ENCODE results near the gene PYHIN1.

The PYHIN1 gene

DNA sequence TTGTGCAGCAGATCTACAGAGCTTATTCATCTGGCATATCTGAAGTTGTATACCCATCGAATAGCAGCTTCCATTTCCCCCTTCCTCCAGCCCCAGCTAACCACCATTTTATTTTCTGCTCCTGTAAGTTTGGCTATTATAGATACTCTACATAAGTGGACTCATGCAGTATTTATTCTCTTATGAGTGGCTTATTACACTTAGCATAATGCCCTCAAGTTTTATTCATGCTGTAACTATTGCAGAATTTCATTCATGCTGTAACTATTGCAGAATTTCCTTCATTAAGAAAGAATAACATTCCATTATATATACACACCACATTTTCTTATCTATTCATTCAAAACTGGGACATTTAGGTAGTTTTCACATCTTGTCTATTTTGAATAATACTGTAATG, 47.9 kb downstream of the PYHIN1 start:
- no peak for TF ChIP-seq CTCF (IDR thresholded peaks at IDR 0.05; ENCODE audit: low read depth, low read length)
- Histone ChIP-seq H3K27ac (no peak overlapping the region), H3K9me3 (ENCODE audit: severe bottlenecking) (peaks cover 5% of the 10 kb centered on the region), H3K27me3 (ENCODE audit: insufficient read depth, low read depth, severe bottlenecking) (peaks cover 44% of the 10 kb centered on the region), H3K36me3 (no peaks in the 10 kb centered on the region), H3K4me3 (ENCODE audit: low read depth, low read length) (no peak overlapping the region)
- DNase-seq: no peak

- TF ChIP-seq CTCF (IDR thresholded peaks at IDR 0.05; ENCODE audit: low read depth, low read length): no peak
- no peak for DNase-seq
- H3K27ac ChIP-seq: no peak overlapping the region
- no peak overlapping the region for H3K4me3 ChIP-seq (ENCODE audit: low read depth, low read length)
- peaks cover 27% of the 10 kb centered on the region for H3K27me3 ChIP-seq (ENCODE audit: insufficient read depth, low read depth, severe bottlenecking)
- no peaks in the 10 kb centered on the region for H3K36me3 ChIP-seq
- H3K9me3 ChIP-seq (ENCODE audit: severe bottlenecking): peaks cover 5% of the 10 kb centered on the region
Observed at GRCh38 chr1:158983235-158983634, 51.9 kb downstream of the PYHIN1 start.

GRCh38 chr1:158984386-158984785, 53.0 kb downstream of the PYHIN1 start:
- H3K36me3 ChIP-seq: no peaks in the 10 kb centered on the region
- H3K27ac ChIP-seq: no peak overlapping the region
- H3K27me3 ChIP-seq (ENCODE audit: insufficient read depth, low read depth, severe bottlenecking): peaks cover 29% of the 10 kb centered on the region
- TF ChIP-seq CTCF (IDR thresholded peaks at IDR 0.05; ENCODE audit: low read depth, low read length): no peak
- no peak overlapping the region for H3K4me3 ChIP-seq (ENCODE audit: low read depth, low read length)
- DNase-seq: no peak
- H3K9me3 ChIP-seq (ENCODE audit: severe bottlenecking): peaks cover 5% of the 10 kb centered on the region

DNA sequence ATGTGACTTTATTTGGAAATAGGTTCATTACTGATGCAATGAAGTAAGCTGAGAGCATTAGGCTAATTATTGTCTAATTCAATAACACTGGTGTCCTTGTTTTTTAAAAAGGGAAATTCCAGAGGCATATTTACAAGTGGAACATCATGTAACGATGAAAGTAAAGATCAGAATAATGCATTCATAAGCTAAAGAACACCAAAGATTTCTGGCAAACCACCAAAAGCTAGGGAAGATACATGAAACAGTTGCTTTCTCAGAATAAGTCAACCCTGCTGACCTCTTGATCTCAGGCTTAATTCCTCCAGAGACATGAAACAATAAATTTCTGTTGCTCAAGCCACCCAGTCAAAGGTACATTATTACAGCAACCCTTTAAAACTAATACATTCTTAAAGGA, 58.1 kb downstream of the PYHIN1 start:
- H3K4me3 ChIP-seq (ENCODE audit: low read depth, low read length): no peak overlapping the region
- peaks cover 45% of the 10 kb centered on the region for H3K27me3 ChIP-seq (ENCODE audit: insufficient read depth, low read depth, severe bottlenecking)
- H3K36me3 ChIP-seq: no peaks in the 10 kb centered on the region
- peaks cover 2% of the 10 kb centered on the region for H3K9me3 ChIP-seq (ENCODE audit: severe bottlenecking)
- DNase-seq: no peak
- no peak overlapping the region for H3K27ac ChIP-seq
- no peak for TF ChIP-seq CTCF (IDR thresholded peaks at IDR 0.05; ENCODE audit: low read depth, low read length)

GRCh38 chr1:158992787-158993312, 61.5 kb downstream of the PYHIN1 start:
- Histone ChIP-seq H3K27ac (no peak overlapping the region), H3K9me3 (ENCODE audit: severe bottlenecking) (peaks cover 7% of the 10 kb centered on the region), H3K4me3 (ENCODE audit: low read depth, low read length) (no peak overlapping the region), H3K36me3 (no peaks in the 10 kb centered on the region), H3K27me3 (ENCODE audit: insufficient read depth, low read depth, severe bottlenecking) (peaks cover 65% of the 10 kb centered on the region)
- no peak for DNase-seq
- no peak for TF ChIP-seq CTCF (IDR thresholded peaks at IDR 0.05; ENCODE audit: low read depth, low read length)

GRCh38 chr1:158996998-158997397, 65.6 kb downstream of the PYHIN1 start:
- no peak for DNase-seq
- H3K36me3 ChIP-seq: no peaks in the 10 kb centered on the region
- no peak overlapping the region for H3K4me3 ChIP-seq (ENCODE audit: low read depth, low read length)
- no peak overlapping the region for H3K27ac ChIP-seq
- peaks cover 7% of the 10 kb centered on the region for H3K9me3 ChIP-seq (ENCODE audit: severe bottlenecking)
- peaks cover 87% of the 10 kb centered on the region for H3K27me3 ChIP-seq (ENCODE audit: insufficient read depth, low read depth, severe bottlenecking)
- no peak for TF ChIP-seq CTCF (IDR thresholded peaks at IDR 0.05; ENCODE audit: low read depth, low read length)

Measured in WERI-Rb-1 (cell line).